IMR-90 (cell line): Measurements from ENCODE around the gene LTBP1.

Experiments
- CEBPB ChIP-seq: IDR thresholded peaks from 2 replicates; pipeline ENCODE4 v1.6.1; 2012; ENCODE audit warnings: low read depth, low read length, improper control_type of control experiment
- CHD1 ChIP-seq: IDR thresholded peaks from 2 replicates; pipeline ENCODE4 v1.6.1; 2012; ENCODE audit warnings: low read depth, low read length, improper control_type of control experiment
- CTCF ChIP-seq: conservative IDR thresholded peaks from 2 replicates; pipeline ENCODE4 v1.5.1; 2012; ENCODE audit warnings: mild to moderate bottlenecking, low read depth, low read length, improper control_type of control experiment
- MAZ ChIP-seq: IDR thresholded peaks from 2 replicates; pipeline ENCODE4 v1.6.1; 2012; ENCODE audit warnings: low read depth, mild to moderate bottlenecking, low read length, improper control_type of control experiment, moderate library complexity, borderline replicate concordance
- POLR2A ChIP-seq: IDR thresholded peaks from 2 replicates; pipeline ENCODE4 v1.6.1; 2012; ENCODE audit warnings: mild to moderate bottlenecking, low read depth, low read length
- RAD21 ChIP-seq: IDR thresholded peaks from 2 replicates; pipeline ENCODE4 v1.6.1; 2012; ENCODE audit warnings: low read length, improper control_type of control experiment
- RCOR1 ChIP-seq: IDR thresholded peaks from 2 replicates; pipeline ENCODE4 v1.6.1; 2012; ENCODE audit warnings: mild to moderate bottlenecking, low read length, improper control_type of control experiment; ENCODE audit not compliant: insufficient replicate concordance
- RFX5 ChIP-seq: IDR thresholded peaks from 2 replicates; pipeline ENCODE4 v1.8.0; 2012; ENCODE audit warnings: low read depth, mild to moderate bottlenecking, low read length, moderate library complexity
- SMC3 ChIP-seq: fragments of 150-350 bp; IDR thresholded peaks from 2 replicates; pipeline ENCODE4 v1.6.1; 2016; ENCODE audit warnings: low read depth, mild to moderate bottlenecking, antibody characterized with exemption, low read length, moderate library complexity
- USF2 ChIP-seq: fragments of 150-350 bp; IDR thresholded peaks from 2 replicates; pipeline ENCODE4 v1.6.1; 2017; ENCODE audit warnings: mild to moderate bottlenecking, antibody characterized with exemption, low read length, low read depth

- TF ChIP-seq CTCF (no peak), USF2 (no peak), RFX5 (no peak), RCOR1 (no peak), POLR2A (no peak), CEBPB (no peak), RAD21 (no peak), SMC3 (no peak), CHD1 (no peak), MAZ (no peak)
Observed at GRCh38 chr2:32997705-32998104, 51.0 kb downstream of the LTBP1 start.
